Esophagus muscularis mucosa (tissue), 4 donors: Measurements from ENCODE around the gene SCN3A. TPM values are rescaled to one million over a fixed set of nuclear protein-coding genes. Genes with fewer than 3 reads are reported as not detected.

Source experiments
- DNase-seq: peaks from one replicate; pipeline ENCODE4 v3.0.0-alpha.2; 2017; ENCODE audit errors: extremely low spot score
- H3K27ac ChIP-seq, 4 donors: fragments of 200-600 bp; sonication (generic); replicated peaks in 1 of 4; 1 replicate in 3 of 4; 2 replicates in 1 of 4; pipeline ENCODE4 v1.5.1; 2016 to 2019; ENCODE audit warnings: mild to moderate bottlenecking in 1 of 4
- H3K27me3 ChIP-seq, 4 donors: fragments of 200-600 bp; sonication (generic); one replicate each; pipeline versions ENCODE4 v1.5.1 to v1.6.0; 2016 to 2019
- H3K36me3 ChIP-seq, 4 donors: fragments of 200-600 bp; sonication (generic); one replicate each; pipeline ENCODE4 v1.5.1; 2016 to 2019
- H3K4me1 ChIP-seq, 4 donors: fragments of 200-600 bp; sonication (generic); one replicate each; pipeline ENCODE4 v1.5.1; 2016 to 2019
- H3K4me3 ChIP-seq, 4 donors: fragments of 200-600 bp; sonication (generic); 1 replicate in 2 of 4; 2 replicates in 2 of 4; pipeline ENCODE4 v1.5.1; 2016 to 2019; ENCODE audit warnings: mild to moderate bottlenecking in 4 of 4, moderate library complexity in 1 of 4
- H3K9me3 ChIP-seq, 4 donors: fragments of 200-600 bp; sonication (generic); 1 replicate in 3 of 4; 2 replicates in 1 of 4; pipeline ENCODE4 v1.5.1; 2016 to 2019
- EP300 ChIP-seq: sonication (generic); formaldehyde crosslinking; IDR thresholded peaks from one replicate; pipeline ENCODE4 v1.6.1; 2017; ENCODE audit warnings: antibody characterized with exemption
- POLR2A ChIP-seq: fragments of 450-650 bp; IDR thresholded peaks from one replicate; pipeline ENCODE4 v1.6.1; 2017; ENCODE audit warnings: antibody characterized with exemption, moderate library complexity, mild to moderate bottlenecking, low read depth
- POLR2AphosphoS5 ChIP-seq, 2 donors: sonication (generic); formaldehyde crosslinking; IDR thresholded peaks; one replicate each; pipeline ENCODE4 v1.6.1; 2017; ENCODE audit warnings: antibody characterized with exemption in 2 of 2
- WGBS: methylation state at CpG from one replicate; pipeline ENCODE4 v1.1.5; 2018; 5-methylcytosine and 5-hydroxymethylcytosine counted together
- intact Hi-C: fragments of 100-400 bp; cut with DNase I; formaldehyde crosslinking; loops from one replicate; pipeline ENCODE4 v1.15.1; 2023
- total RNA-seq, 4 donors: library from RNA; depleted of rRNA; stranded (reverse); fragments of >200 nt; gene quantifications; one replicate each; pipeline versions ENCODE4 v1.1.0 to v1.2.1, GENCODE V29; 2016
- TF ChIP-seq, protein P1 (sequence below), 3 experiments: fragments of 200-600 bp in 2 of 3; fragments of 450-650 bp in 1 of 3; sonication (generic) in 2 of 3; IDR thresholded peaks; one replicate each; pipeline ENCODE4 v1.5.1; 2017 to 2019; ENCODE audit warnings: antibody characterized with exemption in 3 of 3, mild to moderate bottlenecking in 2 of 3, moderate library complexity in 1 of 3

The SCN3A gene
- total RNA-seq, 4 donors from 2014 or later = 1.2 to 2.1 (median 1.7) TPM

DNA sequence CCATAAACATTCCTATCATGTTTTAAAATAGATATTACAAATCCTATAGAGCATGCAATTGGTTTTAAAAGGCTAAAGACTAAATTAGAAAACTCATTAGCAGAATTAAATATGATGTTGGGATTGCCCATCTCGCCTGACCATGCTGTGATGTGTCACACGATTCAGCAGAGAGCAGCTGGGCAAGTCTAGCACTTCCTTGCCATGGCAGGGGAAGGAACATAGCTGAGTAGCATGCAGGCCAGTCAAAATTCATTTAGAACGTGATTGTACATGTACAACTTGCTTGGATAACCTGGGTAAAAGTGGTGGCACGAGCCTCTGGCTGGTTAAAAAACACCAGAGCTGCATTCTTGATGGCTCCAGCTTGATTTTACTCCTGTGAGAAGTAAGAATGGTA is 81.3 kb downstream of the SCN3A start:
- Histone ChIP-seq H3K9me3 (no peaks in the 10 kb centered on the region), H3K36me3 (no peaks in the 10 kb centered on the region), H3K4me3 (no peak overlapping the region), H3K4me1 (peaks cover 0 to 5% (median 2%) of the 10 kb centered on the region in 4 donors), H3K27ac (no peak overlapping the region), H3K27me3 (no peaks in the 10 kb centered on the region)
- no peak for DNase-seq
- WGBS = 68% methylated on average over 4 of the region's 4 CpGs
- intact Hi-C loops = no loop called here
- TF ChIP-seq POLR2A = no peak
- TF ChIP-seq, protein P1, sequence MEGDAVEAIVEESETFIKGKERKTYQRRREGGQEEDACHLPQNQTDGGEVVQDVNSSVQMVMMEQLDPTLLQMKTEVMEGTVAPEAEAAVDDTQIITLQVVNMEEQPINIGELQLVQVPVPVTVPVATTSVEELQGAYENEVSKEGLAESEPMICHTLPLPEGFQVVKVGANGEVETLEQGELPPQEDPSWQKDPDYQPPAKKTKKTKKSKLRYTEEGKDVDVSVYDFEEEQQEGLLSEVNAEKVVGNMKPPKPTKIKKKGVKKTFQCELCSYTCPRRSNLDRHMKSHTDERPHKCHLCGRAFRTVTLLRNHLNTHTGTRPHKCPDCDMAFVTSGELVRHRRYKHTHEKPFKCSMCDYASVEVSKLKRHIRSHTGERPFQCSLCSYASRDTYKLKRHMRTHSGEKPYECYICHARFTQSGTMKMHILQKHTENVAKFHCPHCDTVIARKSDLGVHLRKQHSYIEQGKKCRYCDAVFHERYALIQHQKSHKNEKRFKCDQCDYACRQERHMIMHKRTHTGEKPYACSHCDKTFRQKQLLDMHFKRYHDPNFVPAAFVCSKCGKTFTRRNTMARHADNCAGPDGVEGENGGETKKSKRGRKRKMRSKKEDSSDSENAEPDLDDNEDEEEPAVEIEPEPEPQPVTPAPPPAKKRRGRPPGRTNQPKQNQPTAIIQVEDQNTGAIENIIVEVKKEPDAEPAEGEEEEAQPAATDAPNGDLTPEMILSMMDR (IDR thresholded peaks at IDR 0.05) = no peak
- no peak for TF ChIP-seq EP300
- no peak for TF ChIP-seq POLR2AphosphoS5 (IDR thresholded peaks at IDR 0.05)

DNA sequence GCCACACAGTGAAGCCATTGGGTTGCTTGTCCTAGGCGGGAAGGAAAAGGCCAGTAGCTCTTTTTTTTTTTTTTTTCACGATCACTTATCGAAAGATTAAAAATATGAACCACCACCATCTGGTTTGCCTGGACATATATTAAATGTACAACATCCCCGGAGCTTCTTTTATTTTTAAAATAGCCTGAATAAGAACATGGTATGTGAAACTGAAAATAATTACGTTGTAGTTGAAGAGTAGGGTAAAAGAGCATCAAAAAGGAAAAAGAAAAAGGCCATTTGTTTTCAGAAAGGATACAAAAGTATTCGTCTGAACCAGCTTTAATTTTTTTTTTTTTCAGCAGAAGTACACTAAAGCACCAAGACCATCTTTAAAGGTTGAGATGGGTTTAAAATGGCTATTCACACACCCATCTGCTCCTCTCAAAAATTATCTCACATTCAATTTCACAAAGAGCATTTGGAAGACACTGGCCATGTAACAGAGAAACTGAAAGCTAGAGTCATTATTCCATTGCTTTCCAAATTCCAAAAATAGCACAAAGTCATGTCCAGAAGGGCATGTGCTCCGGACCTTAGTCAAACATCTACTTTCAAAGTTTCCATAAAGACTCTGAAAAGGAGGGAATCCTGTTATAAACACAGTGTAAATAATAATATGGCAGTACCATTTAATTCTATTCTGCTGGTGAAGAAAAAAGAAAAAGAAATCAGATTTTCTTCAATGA is 82.9 kb downstream of the SCN3A start:
- 76% methylated on average over 7 of the region's 7 CpGs for WGBS
- Histone ChIP-seq H3K9me3 (no peaks in the 10 kb centered on the region), H3K27me3 (no peaks in the 10 kb centered on the region), H3K4me1 (peaks cover 0 to 5% (median 2%) of the 10 kb centered on the region in 4 donors), H3K4me3 (no peak overlapping the region), H3K36me3 (no peaks in the 10 kb centered on the region), H3K27ac (no peak overlapping the region)
- TF ChIP-seq, protein P1 (IDR thresholded peaks at IDR 0.05) = no peak
- no peak for TF ChIP-seq EP300
- no peak for TF ChIP-seq POLR2AphosphoS5 (IDR thresholded peaks at IDR 0.05)
- TF ChIP-seq POLR2A = no peak
- intact Hi-C loops = no loop called here
- no peak for DNase-seq

DNA sequence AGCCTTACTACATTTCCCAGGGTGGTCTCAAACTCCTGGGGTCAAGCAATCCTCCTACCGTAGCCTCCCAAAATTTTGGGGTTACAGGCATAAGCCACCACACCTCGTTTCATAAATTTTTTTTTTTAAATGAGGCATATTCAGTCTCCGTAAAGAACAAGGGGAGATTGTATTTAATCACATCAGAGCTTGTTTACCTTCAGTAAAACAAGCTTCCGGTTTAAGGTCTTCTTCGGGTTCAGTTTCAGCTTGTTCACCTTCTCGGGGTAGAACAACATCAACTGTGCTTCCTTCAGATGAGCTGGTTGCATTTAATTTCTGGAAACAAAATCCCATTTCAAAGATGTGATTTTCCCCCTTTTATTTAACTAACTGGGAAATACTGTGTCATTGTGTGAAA is 88.6 kb downstream of the SCN3A start:
- Histone ChIP-seq H3K36me3 (no peaks in the 10 kb centered on the region), H3K27me3 (no peaks in the 10 kb centered on the region), H3K4me3 (no peak overlapping the region), H3K27ac (no peak overlapping the region), H3K4me1 (no peaks in the 10 kb centered on the region), H3K9me3 (no peaks in the 10 kb centered on the region)
- no peak for DNase-seq
- 81% methylated on average over 6 of the region's 6 CpGs for WGBS
- intact Hi-C loops = no loop called here
- no peak for TF ChIP-seq POLR2AphosphoS5 (IDR thresholded peaks at IDR 0.05)
- TF ChIP-seq, protein P1 (IDR thresholded peaks at IDR 0.05) = no peak
- TF ChIP-seq EP300 = no peak
- TF ChIP-seq POLR2A = no peak

DNA sequence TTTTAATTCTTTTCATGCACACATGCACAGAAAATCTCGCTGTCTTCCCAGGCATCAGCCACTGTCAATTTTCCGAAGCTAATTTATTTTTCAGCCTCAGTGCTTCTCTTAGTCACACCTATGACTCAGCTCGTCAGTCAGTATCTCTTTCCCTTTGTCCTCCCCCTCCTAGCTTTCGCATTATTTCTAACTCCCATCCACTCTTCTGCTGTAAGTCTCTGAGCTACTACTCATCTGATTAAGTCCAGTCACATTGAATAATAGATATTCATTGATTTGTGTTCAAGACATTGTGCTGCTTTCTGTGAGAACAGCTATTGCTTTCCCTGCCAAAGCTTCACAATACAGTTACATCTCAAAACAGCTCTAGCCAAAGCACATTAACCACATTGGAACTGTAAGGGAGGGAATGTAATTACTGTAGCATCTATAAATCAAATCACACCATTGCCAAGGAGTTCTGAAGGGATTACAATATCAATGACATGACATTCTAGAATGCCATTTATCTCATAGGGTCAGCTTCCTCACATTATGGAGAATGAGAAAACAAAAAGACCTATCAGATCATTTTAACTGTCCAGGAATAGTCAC is 89.4 kb downstream of the SCN3A start:
- TF ChIP-seq POLR2AphosphoS5 (IDR thresholded peaks at IDR 0.05) (no peak), EP300 (no peak), POLR2A (no peak)
- TF ChIP-seq, protein P1 (IDR thresholded peaks at IDR 0.05) = no peak
- Histone ChIP-seq H3K4me3 (no peak overlapping the region), H3K4me1 (no peaks in the 10 kb centered on the region), H3K9me3 (no peaks in the 10 kb centered on the region), H3K27ac (no peak overlapping the region), H3K27me3 (no peaks in the 10 kb centered on the region), H3K36me3 (no peaks in the 10 kb centered on the region)
- 69% methylated on average over 4 of the region's 4 CpGs for WGBS
- intact Hi-C loops = no loop called here
- DNase-seq = no peak
